Measurements from ENCODE around the gene SH2D3A. TPM values are rescaled to one million over a fixed set of nuclear protein-coding genes. Genes with fewer than 3 reads are reported as not detected.

The SH2D3A gene
- total and polyA plus RNA-seq, 2 of the 8 experiments (the other 6 are each of a cell fraction or from before 2014, with no cell fraction given) = 14.5 to 22.1 TPM

DNA sequence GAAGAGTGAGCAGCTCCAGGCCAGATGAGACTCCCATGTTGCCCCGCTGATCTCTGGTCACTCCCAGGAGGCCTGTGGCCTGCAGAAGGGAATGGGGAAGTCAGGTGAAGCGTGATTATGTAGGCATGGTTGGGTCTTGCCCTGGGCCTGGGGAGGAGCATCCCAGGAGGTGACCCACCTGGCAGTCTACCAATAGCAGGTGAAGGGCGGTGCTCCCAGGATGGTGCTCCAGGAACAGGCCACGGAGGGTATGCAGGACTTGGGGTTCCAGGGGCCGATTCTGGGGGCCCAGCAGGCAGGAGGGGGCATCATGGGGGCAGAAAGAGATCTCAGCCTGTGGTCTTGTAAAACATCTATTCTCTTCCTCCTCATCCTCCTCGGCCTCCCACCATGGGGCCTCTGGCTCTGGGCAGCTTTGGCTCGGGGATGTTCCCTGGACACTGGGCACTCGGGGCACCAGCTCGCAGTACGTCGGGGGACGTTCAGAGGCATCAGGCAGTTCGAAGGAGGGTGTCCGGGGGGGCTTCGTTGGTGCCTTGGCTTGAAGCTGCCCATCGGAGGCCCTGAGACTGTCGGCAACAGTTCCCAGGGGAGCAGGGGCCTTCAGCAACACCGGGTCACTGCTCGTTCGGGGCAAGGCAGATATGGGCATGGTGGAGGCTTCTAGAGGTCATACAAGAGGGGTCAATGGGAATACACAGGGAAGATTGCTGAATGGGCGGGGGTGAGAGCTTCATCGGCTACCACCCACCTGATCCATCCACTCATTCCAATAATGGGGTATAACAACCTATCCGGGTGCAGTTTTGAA is 12.4 kb downstream of the SH2D3A start:
- no peak overlapping the region for H3K9ac ChIP-seq (replicated peaks in 1 of 4; ENCODE audit: extremely low read depth in 1 of 4, low read depth in 3 of 4, low read length in 3 of 4)
- no peak overlapping the region for H3K4me2 ChIP-seq (ENCODE audit: insufficient read depth in 1 of 2, low read depth in 2 of 2, low read length in 2 of 2)
- H3K4ac ChIP-seq (replicated peaks; ENCODE audit: insufficient read length, low read depth, low read length) = no peak overlapping the region
- peaks cover 2% of the 10 kb centered on the region; the same call in 1 of the 2 replicates for H3K23me2 ChIP-seq (ENCODE audit: low read depth, low read length)
- H2AFZ ChIP-seq (ENCODE audit: low read length) = no peak overlapping the region
- H3K4me1 ChIP-seq (replicated peaks in 1 of 4; ENCODE audit: control insufficient read depth in 3 of 4, insufficient read depth in 4 of 4, low read length in 3 of 4) = peaks cover 0 to 7% (median 5%) of the 10 kb centered on the region in 4 experiments; a peak in 6 of 7 replicates
- no peak overlapping the region for H2BK20ac ChIP-seq (ENCODE audit: low read length)
- no peak overlapping the region for H3K14ac ChIP-seq (ENCODE audit: insufficient read length)
- no peak overlapping the region for H2BK12ac ChIP-seq (ENCODE audit: low read depth, low read length)
- 91% methylated on average over 21 of the region's 23 CpGs; no CpG with 5 or more reads in 1 of the 2 experiments for WGBS, 2 experiments (ENCODE audit: extremely low coverage in 1 of 2, insufficient coverage in 1 of 2, insufficient read length in 1 of 2, insufficient replicate concordance in 2 of 2, low coverage in 1 of 2, low lambda C conversion rate in 2 of 2, missing lambda C conversion rate in 1 of 2)
- no peak overlapping the region for H2AK5ac ChIP-seq (ENCODE audit: low read depth, low read length)
- H3K27ac ChIP-seq (ENCODE audit: low read depth, low read length) = no peak overlapping the region
- CTCF ChIA-PET (ENCODE audit: partially characterized antibody) = interaction anchor here (1.0 to 2.7 kb wide), 3 partner anchors 14 to 21 kb away, joined by 4 to 19 read pairs (median 5); partner anchors contain the start of gene SH2D3A
- H2BK120ac ChIP-seq (replicated peaks; ENCODE audit: low read depth, low read length) = no peak overlapping the region
- H3K9me3 ChIP-seq (ENCODE audit: insufficient read depth in 2 of 2, low read depth in 1 of 2, low read length in 1 of 2) = no peaks in the 10 kb centered on the region
- no peak overlapping the region for H3K4me3 ChIP-seq (ENCODE audit: extremely low read depth in 1 of 4, insufficient read depth in 2 of 4, low read depth in 3 of 4, low read length in 4 of 4)
- no peak overlapping the region for H4K8ac ChIP-seq (ENCODE audit: extremely low read depth, insufficient read depth, low read length)
- no peak for DNase-seq (ENCODE audit: low read depth in 1 of 2, low spot score in 2 of 2)
- H4K91ac ChIP-seq (replicated peaks; ENCODE audit: insufficient read length, low read length) = no peak overlapping the region
- H3K23ac ChIP-seq (ENCODE audit: insufficient read length) = no peak overlapping the region
- no peak overlapping the region for H3K18ac ChIP-seq (ENCODE audit: extremely low read depth, low read length)
- POLR2A ChIA-PET (ENCODE audit: partially characterized antibody) = interaction anchor here (0.7 to 8.0 kb wide), 4 partner anchors 11 to 27 kb away, joined by 3 to 110 read pairs (median 28); partner anchors contain the start of genes GPR108, SH2D3A and TRIP10
- FAIRE-seq = no peak
- H3K36me3 ChIP-seq (ENCODE audit: control insufficient read depth in 2 of 4, insufficient read depth in 4 of 4, low read length in 3 of 4) = peaks cover 5 to 22% (median 13%) of the 10 kb centered on the region in 4 experiments; a peak in 7 of 8 replicates
- no peaks in the 10 kb centered on the region for H3K27me3 ChIP-seq (replicated peaks in 1 of 4; ENCODE audit: control insufficient read depth in 3 of 4, extremely low read depth in 1 of 4, insufficient read depth in 3 of 4, low read length in 3 of 4)
- H4K5ac ChIP-seq (ENCODE audit: insufficient read length, low read depth, low read length) = no peak overlapping the region
- peaks cover 0 to 3% of the 10 kb centered on the region in 2 experiments for H4K20me1 ChIP-seq (replicated peaks in 1 of 2; ENCODE audit: control insufficient read depth in 1 of 2, insufficient read depth in 2 of 2, low read length in 2 of 2)
- H3K79me2 ChIP-seq (ENCODE audit: control insufficient read depth in 1 of 2, insufficient read depth in 2 of 2, low read length in 2 of 2) = no peaks in the 10 kb centered on the region
- H3K79me1 ChIP-seq (ENCODE audit: low read depth, low read length) = 0 out of 2 replicates have a peak, but pooled peaks cover 2% of the 10 kb centered on the region
- H2BK5ac ChIP-seq (ENCODE audit: low read depth, low read length) = no peak overlapping the region
- H2BK15ac ChIP-seq (ENCODE audit: low read length) = no peak overlapping the region
- H3K56ac ChIP-seq (replicated peaks; ENCODE audit: insufficient read length, low read depth, low read length) = no peak overlapping the region
- TF ChIP-seq BRCA1 (IDR thresholded peaks at IDR 0.05; ENCODE audit: low read depth, low read length) (no peak), SP4 (IDR thresholded peaks at IDR 0.05; ENCODE audit: low read length) (no peak), CHD2 (IDR thresholded peaks at IDR 0.05; ENCODE audit: low read length) (no peak), KDM4A (IDR thresholded peaks at IDR 0.05; ENCODE audit: low read depth, low read length, severe bottlenecking) (no peak), TAF1 (IDR thresholded peaks at IDR 0.05; ENCODE audit: low read depth, low read length) (no peak)

All from H1 (cell line).